GM19035 (cell line): ENCODE data around the gene SASH1.

Experiments
- ATAC-seq: cut with Tn5 transposase; IDR thresholded peaks from one replicate; pipeline ENCODE4 v1.9.1; 2021; ENCODE audit not compliant: unreplicated experiment

Gene SASH1

GRCh38 chr6:148455674-148456558 lies 113.3 kb downstream of the SASH1 start:
- no peak for ATAC-seq

- ATAC-seq: no peak
Measured at GRCh38 chr6:148457137-148457842, 114.7 kb downstream of the SASH1 start.

GRCh38 chr6:148457843-148458159 lies 115.2 kb downstream of the SASH1 start:
- ATAC-seq: no peak

DNA sequence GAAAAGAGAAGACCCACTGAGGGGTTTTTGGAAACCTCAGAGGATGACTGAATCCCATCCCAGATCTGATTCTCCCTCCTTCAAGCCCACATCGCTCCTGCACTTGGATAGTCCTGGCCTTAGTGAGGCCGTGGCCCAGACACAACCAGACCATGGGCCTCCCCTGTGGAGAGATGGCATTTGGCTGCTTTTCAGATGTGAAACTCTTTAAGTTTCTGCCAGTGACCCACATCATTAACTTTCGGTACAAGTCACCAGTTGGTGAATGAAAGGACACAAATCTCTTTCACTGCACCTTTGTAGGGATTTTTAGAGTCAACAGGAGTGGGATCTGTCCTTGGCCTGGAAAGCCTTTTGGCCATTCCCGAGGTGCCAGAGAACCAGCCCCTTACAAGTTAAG lies 116.6 kb downstream of the SASH1 start:
- ATAC-seq: no peak

DNA sequence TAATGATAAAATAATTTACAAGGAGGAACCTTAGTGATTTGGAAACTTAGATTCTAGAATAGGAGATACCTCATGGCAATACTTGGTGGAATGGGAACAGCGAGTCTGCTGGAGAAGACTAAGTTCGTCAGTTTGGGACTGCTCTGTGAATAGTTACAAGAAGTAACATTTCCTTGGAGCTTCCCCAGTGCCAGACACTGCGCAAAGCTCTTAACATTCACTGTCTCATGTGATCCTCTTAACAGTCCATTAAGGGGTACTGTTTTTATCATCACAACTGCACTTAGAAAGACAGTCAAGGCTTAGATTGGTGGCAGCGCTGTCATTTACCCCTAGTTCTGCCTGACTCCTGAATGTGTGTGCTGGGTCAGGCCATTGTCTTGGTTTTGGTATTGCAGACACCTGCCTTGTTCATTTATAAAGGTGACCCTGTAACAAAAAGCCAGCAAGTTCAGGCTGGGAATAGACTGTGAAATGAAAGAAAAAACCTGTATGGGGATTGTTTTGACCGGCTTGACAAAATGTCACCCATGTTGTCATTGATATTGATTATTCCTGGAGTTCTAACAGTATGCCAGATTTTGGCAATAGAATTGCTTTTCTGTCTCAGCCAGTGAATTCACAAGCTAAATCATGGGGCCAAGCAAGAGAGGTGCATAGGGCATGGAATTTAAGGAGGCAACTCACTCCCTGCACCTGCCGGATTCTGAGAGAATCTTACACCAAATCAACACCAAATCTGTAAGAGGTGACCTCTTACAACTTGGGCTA lies 118.4 kb downstream of the SASH1 start:
- no peak for ATAC-seq

DNA sequence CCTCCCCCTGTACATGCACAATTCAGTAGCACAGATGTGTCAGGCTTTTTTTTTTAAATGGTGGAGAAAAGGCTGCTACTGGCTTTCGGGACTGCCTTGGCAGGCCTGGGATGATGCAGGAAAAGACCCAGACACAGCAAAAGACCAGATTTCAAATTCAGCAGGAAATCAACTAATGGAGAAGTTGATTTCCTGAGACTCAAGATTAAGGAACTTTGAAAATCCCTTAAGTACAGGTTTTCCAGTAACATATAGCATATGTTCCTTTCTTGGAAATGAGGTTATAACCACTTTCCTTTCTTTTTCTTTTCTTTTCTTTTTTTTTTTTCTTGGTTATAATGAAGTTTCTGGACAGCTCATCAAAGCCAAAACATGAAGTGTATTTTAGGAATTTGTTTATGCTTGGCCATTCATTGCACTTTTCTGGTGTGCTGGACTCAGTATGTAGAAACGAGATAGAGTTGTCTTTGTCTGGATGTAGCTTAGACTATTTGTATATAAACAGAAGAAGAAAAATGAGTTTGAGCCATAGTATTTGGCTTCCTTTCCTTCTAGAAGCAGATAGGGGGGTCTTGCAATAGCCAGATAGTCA lies 119.4 kb downstream of the SASH1 start:
- ATAC-seq: no peak

DNA sequence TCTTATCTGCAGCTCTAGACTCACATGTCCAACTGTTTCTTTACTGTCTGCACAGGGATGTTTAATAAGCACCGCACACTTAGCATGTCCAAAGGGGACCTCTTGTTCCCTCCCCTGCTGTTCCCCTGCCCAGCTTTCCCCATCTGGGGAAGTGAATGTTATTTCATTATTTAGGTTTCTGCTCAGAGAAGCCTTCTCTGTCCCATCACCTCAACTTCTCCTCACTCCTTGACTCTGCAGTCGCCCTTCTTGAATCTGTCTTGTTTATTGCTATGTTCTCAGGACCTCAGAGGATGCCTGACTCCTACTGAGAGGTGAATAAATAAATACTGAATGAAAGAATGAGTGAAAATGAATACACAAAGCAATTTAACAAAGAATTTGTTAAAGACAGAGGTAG lies 121.0 kb downstream of the SASH1 start:
- no peak for ATAC-seq

- peak; percentile 86 for ATAC-seq
Measured at GRCh38 chr6:148464319-148465010, 121.8 kb downstream of the SASH1 start.

- ATAC-seq: no peak
Measured at GRCh38 chr6:148465011-148465335, 122.3 kb downstream of the SASH1 start.

DNA sequence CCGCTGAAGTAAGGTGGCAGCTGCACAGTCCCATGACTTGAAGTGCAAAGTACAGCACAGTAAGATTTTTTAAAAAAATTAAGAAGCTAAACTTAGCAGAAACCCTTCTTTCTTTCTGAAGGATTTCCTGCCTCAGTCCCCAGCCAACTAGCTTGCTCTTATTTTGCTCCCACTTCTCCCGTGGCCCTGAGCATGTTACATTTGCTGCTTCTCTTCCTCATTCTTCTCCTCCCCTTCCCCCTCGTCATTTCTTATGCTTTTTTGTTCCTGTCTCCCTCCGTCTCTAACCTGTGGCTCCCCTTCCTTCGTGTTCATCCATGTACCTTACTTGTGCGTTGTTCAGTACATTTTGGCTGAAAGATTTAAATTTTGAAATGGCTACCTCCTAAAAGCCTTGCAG lies 123.0 kb downstream of the SASH1 start:
- ATAC-seq: no peak

DNA sequence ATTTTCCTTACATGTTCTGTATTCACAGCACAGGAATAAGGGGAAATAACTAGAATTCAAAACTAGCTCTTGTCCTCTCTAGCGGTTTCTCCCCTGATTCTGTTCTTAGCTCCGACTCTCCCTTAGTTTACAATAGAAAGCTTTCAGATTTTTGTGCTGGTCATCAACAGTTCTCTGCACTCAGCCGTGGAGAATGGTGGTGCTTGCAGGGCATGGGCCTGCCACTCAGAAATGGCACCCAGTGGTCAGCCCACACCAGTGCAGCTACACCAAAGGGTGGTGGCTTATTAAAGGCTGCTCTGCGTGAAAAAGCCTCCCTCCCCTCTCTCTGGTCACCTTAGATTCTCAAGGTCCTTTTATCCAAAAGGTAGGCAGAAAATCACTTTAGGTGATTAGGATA lies 123.5 kb downstream of the SASH1 start:
- ATAC-seq: no peak

DNA sequence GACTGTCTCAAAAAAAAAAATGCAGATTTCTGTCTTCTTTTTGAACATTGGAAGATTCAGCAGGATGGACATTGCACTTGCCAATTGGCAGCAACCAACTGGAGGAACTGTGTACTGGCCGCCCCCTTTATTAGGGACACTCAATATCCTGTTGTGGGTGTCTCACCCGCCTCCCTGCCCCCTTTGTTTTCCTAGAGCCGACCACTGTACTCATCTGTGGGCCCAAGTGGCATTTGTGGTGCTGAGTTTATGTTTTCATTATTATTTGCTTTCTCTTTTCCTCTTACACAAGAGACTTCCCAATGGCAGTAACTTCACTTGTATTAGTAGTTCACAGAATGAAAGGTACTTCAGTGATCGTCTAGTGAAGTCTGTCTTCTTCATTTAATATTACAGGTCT lies 125.3 kb downstream of the SASH1 start:
- ATAC-seq: no peak

GRCh38 chr6:148470156-148470555 lies 127.5 kb downstream of the SASH1 start:
- ATAC-seq: no peak

DNA sequence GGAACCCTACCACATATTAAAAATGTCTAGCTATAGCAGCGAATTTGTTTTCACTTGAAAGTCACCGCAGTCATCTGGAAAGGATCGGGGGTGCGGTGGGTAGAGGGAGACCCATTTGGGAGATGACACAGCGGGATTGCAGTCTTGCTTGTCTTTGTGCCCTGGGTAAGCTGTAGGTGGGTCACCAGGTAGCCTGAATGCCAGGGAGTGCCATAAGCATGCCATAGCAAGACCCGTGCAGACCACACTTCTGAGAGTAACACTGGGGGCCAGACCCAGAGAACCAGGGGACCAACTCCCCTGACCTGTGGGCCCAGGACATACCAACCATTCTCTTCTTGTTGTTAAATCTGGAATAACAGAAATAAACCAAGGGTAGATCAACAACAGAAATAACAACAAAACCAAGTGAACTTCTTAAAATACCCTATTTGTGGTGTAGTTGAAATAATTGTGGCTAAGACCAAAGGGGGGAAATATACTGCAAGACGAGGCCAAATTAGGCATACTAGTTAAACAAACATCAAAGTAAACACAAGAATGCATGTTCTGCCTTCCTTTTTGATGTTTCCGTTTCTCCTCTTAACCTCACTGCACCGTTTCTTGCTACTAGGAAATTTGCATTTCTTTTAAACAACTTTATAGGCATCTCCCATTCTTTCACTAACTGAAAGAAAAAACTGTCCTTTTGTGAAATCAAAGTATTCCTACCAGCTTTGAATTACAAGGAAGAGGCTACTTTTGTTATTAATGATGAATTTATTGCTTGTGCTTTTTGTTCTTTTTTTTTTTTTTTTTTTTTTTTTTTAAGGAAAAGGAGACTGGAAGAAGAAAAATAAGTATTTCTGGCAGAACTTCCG lies 128.2 kb downstream of the SASH1 start:
- no peak for ATAC-seq

- ATAC-seq: no peak
Measured at GRCh38 chr6:148471624-148472159, 129.1 kb downstream of the SASH1 start.

- no peak for ATAC-seq
Measured at GRCh38 chr6:148472171-148473105, 129.8 kb downstream of the SASH1 start.

DNA sequence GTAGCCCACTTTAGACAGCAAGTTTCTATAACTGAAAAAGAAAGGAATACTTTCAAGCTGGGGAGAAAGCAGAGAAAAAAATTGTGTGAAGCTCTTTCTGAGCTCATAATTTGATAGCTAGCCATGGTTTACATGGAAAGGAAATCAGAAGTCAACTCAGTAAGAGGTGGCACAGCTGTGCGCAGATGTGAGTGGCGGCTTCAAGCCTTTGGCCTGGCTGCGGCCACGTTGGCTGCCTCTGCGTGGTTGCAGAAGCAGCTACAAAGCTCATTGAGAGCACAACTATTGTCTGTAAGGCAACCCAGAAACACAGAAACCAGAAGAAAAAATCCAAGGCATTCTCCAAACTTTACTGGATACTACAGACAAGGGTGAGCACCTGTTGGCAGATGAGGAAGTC lies 136.9 kb downstream of the SASH1 start:
- no peak for ATAC-seq

DNA sequence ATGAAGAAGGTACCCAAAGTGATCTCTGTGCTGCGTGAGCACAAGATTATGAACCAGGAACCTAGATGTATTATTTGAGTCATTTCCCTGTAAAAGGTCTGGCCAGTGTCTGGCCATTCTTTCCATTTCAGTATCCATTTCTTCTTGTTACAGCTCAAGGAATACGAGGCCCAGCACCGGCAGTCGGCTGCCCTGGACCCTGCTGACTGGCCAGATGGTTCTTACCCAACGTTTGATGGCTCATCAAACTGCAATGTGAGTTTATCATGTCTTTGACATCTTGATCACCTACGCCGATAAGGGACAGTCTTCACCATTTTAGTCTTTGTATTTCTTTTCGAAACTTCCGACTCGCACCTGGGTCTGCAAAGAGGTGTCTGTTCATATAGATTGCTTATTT lies 144.8 kb downstream of the SASH1 start:
- no peak for ATAC-seq
